H9 (cell line): Measurements from ENCODE around the gene SEH1L. TPM values are rescaled to one million over a fixed set of nuclear protein-coding genes. Genes with fewer than 3 reads are reported as not detected.

ENCODE experiments used
- DNase-seq: peaks from one replicate; pipeline ENCODE4 v3.0.0-alpha.2; 2017
- H2AFZ ChIP-seq: one replicate; pipeline ENCODE4 v1.6.1; 2013; ENCODE audit warnings: mild to moderate bottlenecking, low read length, control low read depth, moderate library complexity
- H2AK5ac ChIP-seq: 2 replicates; pipeline ENCODE4 v1.6.1; 2013; ENCODE audit warnings: low read length, control low read depth, mixed read lengths; ENCODE audit not compliant: insufficient read length
- H2BK120ac ChIP-seq: one replicate; pipeline ENCODE4 v1.6.1; 2013; ENCODE audit warnings: low read depth, mild to moderate bottlenecking, low read length, control low read depth, inconsistent platforms; ENCODE audit not compliant: poor library complexity, severe bottlenecking
- H2BK12ac ChIP-seq: 2 replicates; pipeline ENCODE4 v1.6.1; 2013; ENCODE audit warnings: low read length, control low read depth, mixed read lengths, low read depth; ENCODE audit not compliant: insufficient read length
- H2BK15ac ChIP-seq: 2 replicates; pipeline ENCODE4 v1.6.1; 2013; ENCODE audit warnings: low read depth, low read length, control low read depth
- H2BK20ac ChIP-seq: one replicate; pipeline ENCODE4 v1.6.1; 2013; ENCODE audit warnings: low read depth, mild to moderate bottlenecking, low read length, control low read depth, inconsistent platforms; ENCODE audit not compliant: poor library complexity, severe bottlenecking
- H2BK5ac ChIP-seq: 2 replicates; pipeline ENCODE4 v1.6.1; 2013; ENCODE audit warnings: low read length, control low read depth, mixed read lengths; ENCODE audit not compliant: insufficient read length
- H3K14ac ChIP-seq: 2 replicates; pipeline ENCODE4 v1.6.1; 2013; ENCODE audit warnings: low read length, control low read depth; ENCODE audit not compliant: insufficient read depth
- H3K18ac ChIP-seq: 2 replicates; pipeline ENCODE4 v1.6.1; 2013; ENCODE audit warnings: low read depth, mild to moderate bottlenecking, mixed read lengths, low read length, control low read depth; ENCODE audit not compliant: insufficient read length
- H3K23ac ChIP-seq: 2 replicates; pipeline ENCODE4 v1.6.1; 2013; ENCODE audit warnings: low read length, control low read depth, mixed read lengths, low read depth; ENCODE audit not compliant: insufficient read length
- H3K23me2 ChIP-seq: 2 replicates; pipeline ENCODE4 v1.6.1; 2013; ENCODE audit warnings: low read depth, mild to moderate bottlenecking, mixed read lengths, low read length, control low read depth; ENCODE audit not compliant: insufficient read length, poor library complexity, severe bottlenecking
- H3K27ac ChIP-seq: 2 replicates; pipeline ENCODE4 v1.5.1; 2013; ENCODE audit warnings: low read length, control low read depth, mixed read lengths, low read depth; ENCODE audit not compliant: insufficient read length
- H3K27me3 ChIP-seq: 2 replicates; pipeline ENCODE4 v1.6.1; 2013; ENCODE audit warnings: low read length, control low read depth, inconsistent platforms; ENCODE audit not compliant: insufficient read depth
- H3K4ac ChIP-seq: 2 replicates; pipeline ENCODE4 v1.6.1; 2013; ENCODE audit warnings: low read depth, mild to moderate bottlenecking, control low read depth, inconsistent platforms, low read length, moderate library complexity
- H3K4me1 ChIP-seq: 2 replicates; pipeline ENCODE4 v1.6.1; 2013; ENCODE audit warnings: low read length, control low read depth, inconsistent platforms; ENCODE audit not compliant: insufficient read depth
- H3K4me2 ChIP-seq: 2 replicates; pipeline ENCODE4 v1.6.1; 2013; ENCODE audit warnings: low read length, control low read depth, mixed read lengths; ENCODE audit not compliant: insufficient read length, insufficient read depth
- H3K56ac ChIP-seq: 2 replicates; pipeline ENCODE4 v1.6.1; 2013; ENCODE audit warnings: low read depth, mild to moderate bottlenecking, mixed read lengths, low read length, control low read depth; ENCODE audit not compliant: insufficient read length
- H3K79me1 ChIP-seq: 2 replicates; pipeline ENCODE4 v1.6.1; 2013; ENCODE audit warnings: low read depth, mild to moderate bottlenecking, moderate library complexity, low read length, control low read depth, inconsistent platforms; ENCODE audit not compliant: insufficient read depth, poor library complexity, severe bottlenecking
- H3K79me2 ChIP-seq: 2 replicates; pipeline ENCODE4 v1.6.1; 2013; ENCODE audit warnings: low read length, control low read depth, inconsistent platforms; ENCODE audit not compliant: insufficient read depth
- H3K9ac ChIP-seq: 2 replicates; pipeline ENCODE4 v1.6.1; 2013; ENCODE audit warnings: low read length, control low read depth, mixed read lengths; ENCODE audit not compliant: insufficient read length; ENCODE audit errors: extremely low read depth
- H3K9me3 ChIP-seq: one replicate; pipeline ENCODE4 v1.6.1; 2013; ENCODE audit warnings: low read depth, low read length, inconsistent platforms; ENCODE audit not compliant: control insufficient read depth
- H3T11ph ChIP-seq: one replicate; pipeline ENCODE4 v1.6.1; 2013; ENCODE audit warnings: mild to moderate bottlenecking, low read length, control low read depth, inconsistent platforms
- H4K20me1 ChIP-seq: one replicate; pipeline ENCODE4 v1.6.1; 2013; ENCODE audit not compliant: control insufficient read depth, insufficient read length, insufficient read depth
- H4K5ac ChIP-seq: 2 replicates; pipeline ENCODE4 v1.6.1; 2013; ENCODE audit warnings: low read depth, mild to moderate bottlenecking, mixed read lengths, low read length, control low read depth; ENCODE audit not compliant: insufficient read length
- H4K8ac ChIP-seq: replicated peaks from 2 replicates; pipeline ENCODE4 v1.6.1; 2013; ENCODE audit warnings: low read length, control low read depth, mixed read lengths, low read depth; ENCODE audit not compliant: insufficient read length
- H4K91ac ChIP-seq: 2 replicates; pipeline ENCODE4 v1.6.1; 2013; ENCODE audit warnings: low read depth, mild to moderate bottlenecking, moderate library complexity, mixed read lengths, low read length, control low read depth; ENCODE audit not compliant: insufficient read length
- H3K27ac Mint-ChIP-seq, 3 experiments: 2 replicates in 2 of 3; 3 replicates in 1 of 3; pipeline ENCODE4 v1.8.0; 2020 to 2021; ENCODE audit warnings: mixed read lengths in 3 of 3, mild to moderate bottlenecking in 1 of 3, moderate library complexity in 1 of 3
- H3K27me3 Mint-ChIP-seq: 2 replicates; pipeline ENCODE4 v1.8.0; 2021; ENCODE audit warnings: low read depth, mild to moderate bottlenecking, moderate library complexity, mixed read lengths
- H3K36me3 Mint-ChIP-seq, 3 experiments: 2 replicates in 2 of 3; 3 replicates in 1 of 3; pipeline ENCODE4 v1.8.0; 2020 to 2021; ENCODE audit warnings: low read depth in 3 of 3, mixed read lengths in 3 of 3; ENCODE audit not compliant: insufficient read depth in 1 of 3
- H3K4me1 Mint-ChIP-seq, 2 experiments: 2 replicates each; pipeline ENCODE4 v1.8.0; 2020; ENCODE audit warnings: mixed read lengths in 2 of 2
- H3K4me3 Mint-ChIP-seq, 2 experiments: 2 replicates in 1 of 2; 3 replicates in 1 of 2; pipeline ENCODE4 v1.8.0; 2020 to 2021; ENCODE audit warnings: mild to moderate bottlenecking in 2 of 2, mixed read lengths in 2 of 2, moderate library complexity in 1 of 2
- H3K9me3 Mint-ChIP-seq, 2 experiments: 2 replicates in 1 of 2; 3 replicates in 1 of 2; pipeline ENCODE4 v1.8.0; 2020; ENCODE audit warnings: mild to moderate bottlenecking in 2 of 2, mixed read lengths in 2 of 2, moderate library complexity in 1 of 2
- CTCF ChIP-seq: fragments of 200-600 bp; sonication (generic); conservative IDR thresholded peaks from 3 replicates; pipeline ENCODE4 v1.8.0; 2021; ENCODE audit warnings: antibody characterized with exemption, mild to moderate bottlenecking
- WGBS: extraction: QIAGEN DNeasy Blood & Tissue Kit; methylation state at CpG from one replicate; pipeline ENCODE4 v1.1.7; 2013; ENCODE audit warnings: missing lambda C conversion rate, low lambda C conversion rate, mixed read lengths; ENCODE audit not compliant: insufficient read length; ENCODE audit errors: extremely low coverage; 5-methylcytosine and 5-hydroxymethylcytosine counted together
- total RNA-seq: library from RNA; stranded (reverse); gene quantifications from 2 replicates; pipeline ENCODE4 v1.2.1, GENCODE V29; 2021

SEH1L gene
- total RNA-seq, 1 experiment from 2014 or later = 97.2 TPM

- H2BK12ac ChIP-seq = no peak overlapping the region
- no peak overlapping the region for H3K4me2 ChIP-seq
- DNase-seq = no peak
- no peak overlapping the region for H2BK20ac ChIP-seq
- H4K5ac ChIP-seq = no peak overlapping the region
- Mint-ChIP-seq H3K4me1 (no peaks in the 10 kb centered on the region), H3K27me3 (no peaks in the 10 kb centered on the region), H3K4me3 (no peak overlapping the region), H3K36me3 (peaks cover 35 to 72% (median 65%) of the 10 kb centered on the region in 3 experiments), H3K9me3 (no peaks in the 10 kb centered on the region; a peak in 1 of 5 replicates), H3K27ac (no peak overlapping the region)
- H3K79me1 ChIP-seq = no peaks in the 10 kb centered on the region
- no peak overlapping the region for H3K56ac ChIP-seq
- no peak overlapping the region for H2BK5ac ChIP-seq
- H3K9ac ChIP-seq = no peak overlapping the region
- no peaks in the 10 kb centered on the region for H3K23me2 ChIP-seq
- no peaks in the 10 kb centered on the region; the same call in 1 of the 2 replicates for H3K79me2 ChIP-seq
- H3K27me3 ChIP-seq = no peaks in the 10 kb centered on the region
- H4K20me1 ChIP-seq = no peaks in the 10 kb centered on the region
- H3K4me1 ChIP-seq = no peaks in the 10 kb centered on the region
- H3K4ac ChIP-seq = no peak overlapping the region
- no peaks in the 10 kb centered on the region for H3K9me3 ChIP-seq
- H2BK120ac ChIP-seq = no peak overlapping the region
- no peak overlapping the region for H4K91ac ChIP-seq
- H2AK5ac ChIP-seq = no peak overlapping the region
- WGBS = no CpG with 5 or more reads among the region's 1 CpG
- no peak overlapping the region for H3T11ph ChIP-seq
- H2AFZ ChIP-seq = no peak overlapping the region
- no peak overlapping the region for H4K8ac ChIP-seq
- H2BK15ac ChIP-seq = no peak overlapping the region
- TF ChIP-seq CTCF = no peak
- H3K27ac ChIP-seq = no peak overlapping the region
- no peak overlapping the region for H3K23ac ChIP-seq
- H3K18ac ChIP-seq = no peak overlapping the region
- no peak overlapping the region for H3K14ac ChIP-seq
Measured at GRCh38 chr18:12963069-12963468, 15.3 kb downstream of the SEH1L start.
